Tibial nerve (tissue), 3 donors: ENCODE data around the gene FBLN2.

Source experiments
- CTCF ChIP-seq, 5 experiments: fragments of 200-600 bp in 3 of 5; fragments of 450-650 bp in 2 of 5; sonication (generic) in 3 of 5; IDR thresholded peaks; one replicate each; pipeline ENCODE4 v1.5.1; 2016 to 2019; ENCODE audit warnings: antibody characterized with exemption in 5 of 5, mild to moderate bottlenecking in 3 of 5, moderate library complexity in 2 of 5
- POLR2A ChIP-seq, 2 donors: fragments of 450-650 bp; IDR thresholded peaks; one replicate each; pipeline ENCODE4 v1.6.1; 2017; ENCODE audit warnings: antibody characterized with exemption in 2 of 2, mild to moderate bottlenecking in 2 of 2, moderate library complexity in 2 of 2

- TF ChIP-seq CTCF (IDR thresholded peaks at IDR 0.05) (no peak), POLR2A (IDR thresholded peaks at IDR 0.05) (no peak)
Observed at GRCh38 chr3:13642597-13642996, 93.7 kb downstream of the FBLN2 start.
